HepG2 (cell line): ENCODE results near the gene AKR1E2. TPM values are rescaled to one million over a fixed set of nuclear protein-coding genes. Genes with fewer than 3 reads are reported as not detected.

Source experiments
- ATAC-seq: fragments of 200-7000 bp; cut with Tn5 transposase; 3 replicates; pipeline ENCODE4 v1.9.1; 2020; ENCODE audit warnings: mild to moderate bottlenecking, moderate library complexity
- BruUV-seq: library from RNA; stranded (reverse); fragments of 400-500 nt; replicated peaks from 2 replicates; lab custom pipeline; 2021; lab: Mats Ljungman, UMichigan
- CTCF ChIA-PET: fragments of 300-600 bp; formaldehyde crosslinking; extraction: SDS; loops from one replicate; lab custom pipeline; 2021; ENCODE audit warnings: low total read pairs, inconsistent platforms, low intra/inter-chr PET ratio; lab: Yijun Ruan, JAX
- POLR2A ChIA-PET: fragments of 350-600 bp; sonication (Branson Sonifier 250); formaldehyde crosslinking; loops from one replicate; lab custom pipeline; 2020; ENCODE audit warnings: antibody characterized with exemption, inconsistent platforms; lab: Yijun Ruan, JAX
- DNase-seq: peaks from one replicate; pipeline ENCODE4 v3.0.0-alpha.2; 2015; ENCODE audit warnings: low spot score
- FAIRE-seq: peaks from 3 replicates; lab custom pipeline; 2011; peaks lifted over from hg19 to GRCh38; lab: Jason Lieb, UNC
- H2AFZ ChIP-seq: one replicate; pipeline ENCODE4 v1.6.1; 2011; ENCODE audit warnings: low read length, inconsistent platforms
- H3K27ac ChIP-seq: fragments of 300-600 bp; 3 replicates; pipeline ENCODE4 v1.8.0; 2011; ENCODE audit warnings: mixed run types, mild to moderate bottlenecking, mixed read lengths, low read length, inconsistent platforms; ENCODE audit not compliant: insufficient read depth; ENCODE audit errors: extremely low read length
- H3K27me3 ChIP-seq, 2 experiments: fragments of 200-600 bp in 1 of 2; 2 replicates in 1 of 2; 3 replicates in 1 of 2; pipeline versions ENCODE4 v1.6.0 to v1.8.0; 2011; ENCODE audit warnings: low read length in 2 of 2, mild to moderate bottlenecking in 2 of 2, moderate library complexity in 2 of 2, inconsistent platforms in 1 of 2; ENCODE audit not compliant: insufficient read depth in 2 of 2, control insufficient read depth in 1 of 2
- H3K36me3 ChIP-seq, 2 experiments: fragments of 200-600 bp in 1 of 2; replicated peaks in 1 of 2; 2 replicates in 1 of 2; 3 replicates in 1 of 2; pipeline versions ENCODE4 v1.5.1 to v1.8.0; 2011; ENCODE audit warnings: low read length in 2 of 2, inconsistent platforms in 1 of 2; ENCODE audit not compliant: insufficient read depth in 2 of 2, control insufficient read depth in 1 of 2
- H3K4me1 ChIP-seq: 2 replicates; pipeline ENCODE4 v1.5.1; 2012; ENCODE audit warnings: low read length, inconsistent platforms; ENCODE audit not compliant: insufficient read depth
- H3K4me2 ChIP-seq: 2 replicates; pipeline ENCODE4 v1.6.0; 2011; ENCODE audit warnings: low read depth, low read length, inconsistent platforms
- H3K4me3 ChIP-seq, 3 experiments: fragments of 200-600 bp in 1 of 3; sonication (generic), shearing (Covaris generic) in 1 of 3; replicated peaks in 1 of 3; 2 replicates each; pipeline ENCODE4 v1.5.1; 2011 to 2016; ENCODE audit warnings: low read length in 3 of 3, inconsistent platforms in 2 of 3, low read depth in 2 of 3, mild to moderate bottlenecking in 2 of 3, control low read depth in 1 of 3, mixed read lengths in 1 of 3; ENCODE audit not compliant: insufficient read depth in 1 of 3
- H3K79me2 ChIP-seq: one replicate; pipeline ENCODE4 v1.6.1; 2011; ENCODE audit warnings: low read length, inconsistent platforms; ENCODE audit not compliant: insufficient read depth
- H3K9ac ChIP-seq: 2 replicates; pipeline ENCODE4 v1.6.0; 2011; ENCODE audit warnings: mild to moderate bottlenecking, low read depth, low read length, inconsistent platforms; ENCODE audit not compliant: insufficient read depth
- H3K9me3 ChIP-seq: 2 replicates; pipeline ENCODE4 v1.5.1; 2012; ENCODE audit warnings: mild to moderate bottlenecking, low read length
- H4K20me1 ChIP-seq: 2 replicates; pipeline ENCODE4 v1.6.0; 2011; ENCODE audit warnings: inconsistent platforms, mild to moderate bottlenecking, low read length, moderate library complexity; ENCODE audit not compliant: insufficient read depth
- BRD4 ChIP-seq: sonication (generic); formaldehyde crosslinking; IDR thresholded peaks from 2 replicates; pipeline ENCODE4 v1.4.0; 2020; ENCODE audit warnings: missing genetic modification reagents
- TBX2 ChIP-seq: sonication (generic); formaldehyde crosslinking; IDR thresholded peaks from 2 replicates; pipeline ENCODE4 v1.5.0; 2020; ENCODE audit warnings: missing genetic modification reagents, mild to moderate bottlenecking, borderline replicate concordance
- WGBS: methylation state at CpG from one replicate; pipeline ENCODE4 v1.1.6; 2017; ENCODE audit warnings: low lambda C conversion rate; 5-methylcytosine and 5-hydroxymethylcytosine counted together
- in situ Hi-C: cut with HindIII; loops from 2 replicates; pipeline ENCODE4 v1.10.0; 2017; ENCODE audit warnings: low pct_unique_long_range_greater_than_20kb; ENCODE audit not compliant: extremely low pct_ligation_motif_present
- intact Hi-C: fragments of 100-400 bp; cut with micrococcal nuclease; formaldehyde crosslinking; loops from one replicate; pipeline ENCODE4 v1.10.0; 2022; ENCODE audit not compliant: unreplicated experiment
- polyA plus RNA-seq, 8 experiments: library from polyadenylated mRNA; depleted of rRNA in 3 of 8; stranded (reverse) in 7 of 8; unstranded in 1 of 8; fragments of >200 nt; fragmentation: Illumina TruSeq in 4 of 8; extraction: Trizol in 4 of 8; gene quantifications; 2 replicates each; pipeline versions ENCODE4 v1.2.1 to v1.2.3, GENCODE V29; 2011 to 2016; ENCODE audit warnings: low read depth in 4 of 8, missing spikeins in 1 of 8, mixed read lengths in 1 of 8; ENCODE audit not compliant: insufficient read depth in 1 of 8
- total RNA-seq, 5 experiments: library from RNA; depleted of rRNA; stranded (reverse); fragments of >200 nt; fragmentation: Illumina TruSeq; extraction: Trizol; gene quantifications; 2 replicates each; pipeline ENCODE4 v1.2.3, GENCODE V29; 2016; ENCODE audit warnings: low read depth in 1 of 5

Gene AKR1E2
- total and polyA plus RNA-seq, 2 of the 13 experiments (the other 11 are each of a cell fraction or from before 2014, with no cell fraction given): not detected

- no peaks in the 10 kb centered on the region for H4K20me1 ChIP-seq
- CTCF ChIA-PET: no interaction called here
- in situ Hi-C loops: no loop called here
- no peaks in the 10 kb centered on the region for H3K9me3 ChIP-seq
- intact Hi-C loops: no loop called here
- no peaks in the 10 kb centered on the region for H3K79me2 ChIP-seq
- FAIRE-seq (no peak), ATAC-seq (no peak), DNase-seq (no peak)
- no peaks in the 10 kb centered on the region for H3K36me3 ChIP-seq
- no TSS peak for BruUV-seq
- H3K4me1 ChIP-seq: peaks cover 22% of the 10 kb centered on the region
- no peak overlapping the region for H3K27ac ChIP-seq
- no peak overlapping the region for H3K4me2 ChIP-seq
- no peak overlapping the region for H3K9ac ChIP-seq
- TF ChIP-seq TBX2 (CRISPR knock-in tag) (no peak), BRD4 (CRISPR knock-in tag) (no peak)
- POLR2A ChIA-PET: no interaction called here
- H3K4me3 ChIP-seq: no peak overlapping the region
- H3K27me3 ChIP-seq: no peaks in the 10 kb centered on the region
- H2AFZ ChIP-seq: no peak overlapping the region
- WGBS: 100% methylated on average over 2 of the region's 2 CpGs
These were observed 68.3 kb downstream of the AKR1E2 start for GRCh38 chr10:4894335-4894734.

Other genes with a start within 250 kb of the AKR1E2 start
- 2,238 and 3,445 TPM in 2 replicates for gene AKR1C1, start 137.2 kb downstream of the AKR1E2 start, total RNA-seq (2016; rRNA removed; fragmentation: Illumina TruSeq; extraction: Trizol)
- 885 and 948 TPM in 2 replicates for gene AKR1C1, start 137.2 kb downstream of the AKR1E2 start, polyA plus RNA-seq (2011; rRNA removed)
- gene AKR1C2, start 177.7 kb downstream of the AKR1E2 start, total RNA-seq (2016; rRNA removed; fragmentation: Illumina TruSeq; extraction: Trizol): 900 and 1,454 TPM in 2 replicates
- 119 and 140 TPM in 2 replicates for gene AKR1C2, start 177.7 kb downstream of the AKR1E2 start, polyA plus RNA-seq (2011; rRNA removed)